Measurements from ENCODE around the gene TIAM2. TPM values are rescaled to one million over a fixed set of nuclear protein-coding genes. Genes with fewer than 3 reads are reported as not detected.

The TIAM2 gene
- total RNA-seq, 4 donors from 2014 or later, result 6.5 to 13.4 (median 10.7) TPM

DNA sequence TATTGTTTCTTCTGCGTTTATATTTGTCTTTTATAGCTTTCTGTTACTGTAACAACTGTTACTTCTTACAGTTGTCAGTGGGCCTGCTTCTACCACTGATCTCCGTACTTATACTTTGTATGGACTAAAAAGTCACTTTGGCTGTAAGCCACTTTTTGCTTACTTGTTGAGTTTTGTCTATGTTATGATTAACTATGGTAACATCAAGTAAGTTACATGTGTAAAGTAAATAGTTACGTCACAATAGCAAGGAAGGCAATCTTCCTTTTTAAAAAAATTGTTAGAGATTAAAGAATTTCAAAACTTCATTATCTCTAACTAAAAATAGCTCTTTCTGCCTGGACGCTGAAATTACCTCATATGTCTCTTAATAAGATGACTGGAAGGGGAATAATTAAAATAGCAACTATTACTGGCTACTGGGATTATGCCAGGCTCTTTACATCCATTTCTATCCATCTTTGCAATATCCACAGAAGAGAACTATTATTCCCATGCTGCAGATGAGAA is 308.3 kb downstream of the TIAM2 start:
- TF ChIP-seq CTCF (IDR thresholded peaks at IDR 0.05; ENCODE audit: low read depth), result no peak

DNA sequence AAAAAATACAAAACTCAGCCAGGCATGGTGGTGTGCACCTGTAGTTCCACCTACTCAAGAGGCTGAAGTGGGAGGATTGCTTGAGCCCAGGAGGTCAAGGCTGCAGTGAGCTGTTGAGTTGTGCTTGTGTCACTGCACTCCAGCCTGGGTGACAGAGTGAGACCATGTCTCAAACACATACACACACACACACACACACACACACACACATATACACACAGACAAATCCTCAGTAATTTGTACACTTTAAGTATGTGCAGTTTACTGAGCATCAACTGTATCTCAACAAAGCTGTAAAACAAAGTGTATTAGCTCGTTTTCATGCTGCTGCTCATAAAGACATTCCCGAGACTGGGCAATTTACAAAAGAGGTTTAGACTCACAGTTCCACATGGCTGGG is 311.8 kb downstream of the TIAM2 start:
- TF ChIP-seq CTCF (IDR thresholded peaks at IDR 0.05; ENCODE audit: low read depth), result no peak

Measured in subcutaneous adipose tissue (tissue), 4 donors.